SK-N-SH (cell line): ENCODE results near the gene RNF113B.

Experiments
- CTCF ChIP-seq: fragments of 200-600 bp; sonication (generic); IDR thresholded peaks from 2 replicates; pipeline ENCODE4 v1.6.1; 2017; ENCODE audit warnings: antibody characterized with exemption, mild to moderate bottlenecking, moderate library complexity
- EP300 ChIP-seq, 2 experiments: IDR thresholded peaks; 2 replicates each; pipeline versions ENCODE4 v1.4.0 to v1.6.1; 2012; ENCODE audit warnings: borderline replicate concordance in 1 of 2, low read depth in 1 of 2, low read length in 1 of 2
- EZH2phosphoT487 ChIP-seq: fragments of 200-600 bp; sonication (generic); IDR thresholded peaks from 2 replicates; pipeline ENCODE4 v1.6.1; 2017; ENCODE audit warnings: low read depth, mixed run types, mild to moderate bottlenecking, antibody characterized with exemption, moderate library complexity, borderline replicate concordance
- MAX ChIP-seq: IDR thresholded peaks from 2 replicates; pipeline ENCODE4 v1.4.0; 2012; ENCODE audit warnings: low read depth
- TEAD4 ChIP-seq: IDR thresholded peaks from 2 replicates; pipeline ENCODE4 v1.4.0; 2012; ENCODE audit warnings: mild to moderate bottlenecking, borderline replicate concordance; ENCODE audit not compliant: insufficient read depth

GRCh38 chr13:98156259-98156658 is 20.8 kb downstream of the RNF113B start:
- TF ChIP-seq EP300 (IDR thresholded peaks at IDR 0.05; ENCODE audit: borderline replicate concordance in 1 of 2, low read depth in 1 of 2, low read length in 1 of 2) (no peak), CTCF (no peak), MAX (no peak), EZH2phosphoT487 (no peak), TEAD4 (no peak)
